ENCODE results near the gene TBCK. TPM values are rescaled to one million over a fixed set of nuclear protein-coding genes. Genes with fewer than 3 reads are reported as not detected.
A peak's percentile ranks its signal among the peaks of the same experiment; 100 is the strongest.

Gene TBCK
- total and polyA plus RNA-seq, 9 of the 15 experiments (the other 6 are each of a cell fraction or from before 2014, with no cell fraction given), result 5.3 to 26.6 (median 16.2) TPM

- TF ChIP-seq DEAF1 (CRISPR knock-in tag; IDR thresholded peaks at IDR 0.05), result no peak
- TF ChIP-seq CTBP1 (IDR thresholded peaks at IDR 0.05; ENCODE audit: borderline replicate concordance), result peak; percentile 28; the same call in 1 of the 2 replicates
- TF ChIP-seq POU5F1 (IDR thresholded peaks at IDR 0.05; ENCODE audit: borderline replicate concordance, low read depth, low read length, partially characterized antibody), result no peak
- TF ChIP-seq SMARCE1 (IDR thresholded peaks at IDR 0.05), result no peak
- TF ChIP-seq CBX3 (IDR thresholded peaks at IDR 0.05; ENCODE audit: borderline replicate concordance in 1 of 2, low read length in 2 of 2), result peak in 1 of 2 experiments; percentile 43; a peak in 1 of 3 replicates
- TF ChIP-seq USF1 (CRISPR knock-in tag; IDR thresholded peaks at IDR 0.05), result peak; percentile 37; the same call in 1 of the 2 replicates
- TF ChIP-seq YY1 (IDR thresholded peaks at IDR 0.05; ENCODE audit: borderline replicate concordance in 1 of 3, control insufficient read depth in 1 of 3, extremely low read depth in 1 of 3, insufficient read depth in 3 of 3, insufficient read length in 1 of 3, insufficient replicate concordance in 2 of 3, low read depth in 1 of 3, low read length in 2 of 3), result peak in 1 of 3 experiments; percentile 42
- no peak for TF ChIP-seq RFX1 (IDR thresholded peaks at IDR 0.05)
- TF ChIP-seq THAP7 (CRISPR knock-in tag; IDR thresholded peaks at IDR 0.05), result no peak
- TF ChIP-seq, protein P1, sequence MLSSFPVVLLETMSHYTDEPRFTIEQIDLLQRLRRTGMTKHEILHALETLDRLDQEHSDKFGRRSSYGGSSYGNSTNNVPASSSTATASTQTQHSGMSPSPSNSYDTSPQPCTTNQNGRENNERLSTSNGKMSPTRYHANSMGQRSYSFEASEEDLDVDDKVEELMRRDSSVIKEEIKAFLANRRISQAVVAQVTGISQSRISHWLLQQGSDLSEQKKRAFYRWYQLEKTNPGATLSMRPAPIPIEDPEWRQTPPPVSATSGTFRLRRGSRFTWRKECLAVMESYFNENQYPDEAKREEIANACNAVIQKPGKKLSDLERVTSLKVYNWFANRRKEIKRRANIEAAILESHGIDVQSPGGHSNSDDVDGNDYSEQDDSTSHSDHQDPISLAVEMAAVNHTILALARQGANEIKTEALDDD (IDR thresholded peaks at IDR 0.05), result no peak; the same call in 1 of the 2 replicates
- TF ChIP-seq BRF1 (IDR thresholded peaks at IDR 0.05; ENCODE audit: borderline replicate concordance, extremely low read depth, insufficient read length), result no peak
- no peak for TF ChIP-seq ZNF324 (CRISPR knock-in tag; IDR thresholded peaks at IDR 0.05)
- no peak; the same call in 1 of the 2 replicates for TF ChIP-seq ZNF134 (CRISPR knock-in tag; conservative IDR thresholded peaks at IDR 0.05)
- no peak for TF ChIP-seq RBM39 (optimal IDR thresholded peaks at IDR 0.05; ENCODE audit: low read depth, low read length)
- no peak for TF ChIP-seq ZNF217 (CRISPR knock-in tag; IDR thresholded peaks at IDR 0.05)
- TF ChIP-seq HIVEP1 (CRISPR knock-in tag; IDR thresholded peaks at IDR 0.05), result no peak
- peak; percentile 89 to 90 for TF ChIP-seq FOXK2 (conservative IDR thresholded peaks at IDR 0.05 in 1 of 2, IDR thresholded peaks at IDR 0.05 in 1 of 2; ENCODE audit: low read depth in 2 of 2)
Measured at GRCh38 chr4:106315968-106316772, at the start of gene TBCK, which contains the start of gene AIMP1 (continued).

Measured in K562 (cell line).